GM23248 (cell line): ENCODE measurements around the gene MCM3. TPM values are rescaled to one million over a fixed set of nuclear protein-coding genes. Genes with fewer than 3 reads are reported as not detected.

Experiments
- DNase-seq: peaks from one replicate; pipeline ENCODE4 v3.0.0-alpha.2; 2015
- H2AFZ ChIP-seq: fragments of 200-600 bp; sonication (generic); 2 replicates; pipeline ENCODE4 v1.6.1; 2016; ENCODE audit warnings: antibody characterized with exemption
- H3F3A ChIP-seq: fragments of 200-600 bp; sonication (generic); 2 replicates; pipeline ENCODE4 v1.6.1; 2016; ENCODE audit warnings: mild to moderate bottlenecking, antibody characterized with exemption, mixed run types; ENCODE audit not compliant: insufficient read depth
- H3K27ac ChIP-seq: fragments of 200-600 bp; sonication (generic); 2 replicates; pipeline ENCODE4 v1.5.1; 2016; ENCODE audit warnings: mild to moderate bottlenecking
- H3K27me3 ChIP-seq: fragments of 200-600 bp; sonication (generic); replicated peaks from 2 replicates; pipeline ENCODE4 v1.6.1; 2016; ENCODE audit warnings: mild to moderate bottlenecking; ENCODE audit not compliant: insufficient read depth
- H3K36me3 ChIP-seq: fragments of 200-600 bp; sonication (generic); 2 replicates; pipeline ENCODE4 v1.6.1; 2016; ENCODE audit warnings: low read depth, mild to moderate bottlenecking
- H3K4me1 ChIP-seq: fragments of 200-600 bp; sonication (generic); 2 replicates; pipeline ENCODE4 v1.6.1; 2016; ENCODE audit warnings: mild to moderate bottlenecking; ENCODE audit not compliant: insufficient read depth
- H3K4me2 ChIP-seq: fragments of 200-600 bp; sonication (generic); one replicate; pipeline ENCODE4 v1.6.1; 2016; ENCODE audit warnings: mild to moderate bottlenecking; ENCODE audit not compliant: unreplicated experiment
- H3K4me3 ChIP-seq: fragments of 200-600 bp; sonication (generic); 2 replicates; pipeline ENCODE4 v1.5.1; 2016; ENCODE audit warnings: mild to moderate bottlenecking
- H3K79me2 ChIP-seq: fragments of 200-600 bp; sonication (generic); 2 replicates; pipeline ENCODE4 v1.6.1; 2016; ENCODE audit warnings: mild to moderate bottlenecking; ENCODE audit not compliant: insufficient read depth
- H3K9ac ChIP-seq: fragments of 200-600 bp; sonication (generic); 2 replicates; pipeline ENCODE4 v1.6.1; 2016; ENCODE audit warnings: mild to moderate bottlenecking
- H3K9me2 ChIP-seq: fragments of 200-600 bp; sonication (generic); 2 replicates; pipeline ENCODE4 v1.6.1; 2016; ENCODE audit warnings: mixed run types, mild to moderate bottlenecking, moderate library complexity; ENCODE audit not compliant: insufficient read depth
- H3K9me3 ChIP-seq: fragments of 200-600 bp; sonication (generic); one replicate; pipeline ENCODE4 v1.6.1; 2017; ENCODE audit warnings: low read depth
- H4K20me1 ChIP-seq: fragments of 200-600 bp; sonication (generic); 2 replicates; pipeline ENCODE4 v1.6.0; 2016; ENCODE audit not compliant: insufficient read depth
- EZH2 ChIP-seq: fragments of 200-600 bp; sonication (generic); IDR thresholded peaks from 2 replicates; pipeline ENCODE4 v1.6.1; 2018; ENCODE audit warnings: antibody characterized with exemption, mild to moderate bottlenecking; ENCODE audit not compliant: insufficient read depth, poor library complexity, severe bottlenecking
- EZH2phosphoT487 ChIP-seq: fragments of 200-600 bp; sonication (generic); IDR thresholded peaks from 2 replicates; pipeline ENCODE4 v1.6.1; 2018; ENCODE audit warnings: antibody characterized with exemption, moderate library complexity, mild to moderate bottlenecking, low read depth; ENCODE audit not compliant: insufficient read depth
- WGBS, 2 experiments: methylation state at CpG; one replicate each; pipeline ENCODE4 v1.1.6; 2015 to 2017; ENCODE audit warnings: low lambda C conversion rate in 2 of 2, low coverage in 1 of 2; ENCODE audit errors: missing lambda C conversion rate in 2 of 2; 5-methylcytosine and 5-hydroxymethylcytosine counted together
- in situ Hi-C: fragments of 300-500 bp; cut with MboI; formaldehyde crosslinking; loops from 2 replicates; pipeline ENCODE4 v1.15.0; 2020
- polyA plus RNA-seq: library from polyadenylated mRNA; unstranded; fragments of >200 nt; fragmentation: Nextera tagmentation; extraction: Ambion mirVana; gene quantifications from 2 replicates; pipeline ENCODE4 v1.2.1, GENCODE V29; 2016
- total RNA-seq: library from RNA; depleted of rRNA; stranded (reverse); fragments of >200 nt; shearing (Covaris generic); gene quantifications from 2 replicates; pipeline ENCODE4 v1.2.3, GENCODE V29; 2014

The MCM3 gene
- total and polyA plus RNA-seq, 2 experiments from 2014 or later = 29.8 to 41.8 TPM

DNA sequence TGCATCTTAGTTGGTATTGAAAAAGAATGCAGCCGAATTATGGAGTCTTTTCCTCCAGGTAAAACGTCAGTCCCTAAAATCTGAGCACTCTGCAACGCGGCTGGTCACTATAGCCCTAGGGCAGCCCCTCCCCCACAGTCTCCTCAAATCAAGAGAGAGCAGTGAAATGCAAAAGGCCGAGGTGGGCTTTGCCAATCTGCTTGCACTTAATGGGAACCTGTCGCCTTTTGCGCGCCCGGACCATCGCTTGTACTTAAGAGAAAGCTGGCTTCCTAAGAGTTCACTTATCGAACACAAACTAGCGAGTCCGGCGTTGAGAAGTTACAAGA is 447 bp downstream of the MCM3 start:
- peak overlapping the region; percentile 95 for H2AFZ ChIP-seq
- no peaks in the 10 kb centered on the region for H4K20me1 ChIP-seq
- TF ChIP-seq EZH2phosphoT487 (no peak), EZH2 (no peak)
- H3K27ac ChIP-seq = peak overlapping the region; percentile 41
- H3K4me3 ChIP-seq = peak overlapping the region; percentile 81
- in situ Hi-C loops = no loop called here
- H3K4me1 ChIP-seq = peaks cover 9% of the 10 kb centered on the region; the same call in 1 of the 2 replicates
- H3K9me3 ChIP-seq = no peaks in the 10 kb centered on the region
- H3K9ac ChIP-seq = peak overlapping the region; percentile 83
- peaks cover 18% of the 10 kb centered on the region for H3F3A ChIP-seq
- 1 to 3% methylated on average over 12 to 14 of the region's 14 CpGs for WGBS, 2 experiments
- peak overlapping the region; percentile 88 for H3K4me2 ChIP-seq
- peaks cover 23% of the 10 kb centered on the region for H3K36me3 ChIP-seq
- H3K9me2 ChIP-seq = no peaks in the 10 kb centered on the region
- peaks cover 26% of the 10 kb centered on the region for H3K79me2 ChIP-seq
- no peaks in the 10 kb centered on the region for H3K27me3 ChIP-seq
- DNase-seq = peak; percentile 63

DNA sequence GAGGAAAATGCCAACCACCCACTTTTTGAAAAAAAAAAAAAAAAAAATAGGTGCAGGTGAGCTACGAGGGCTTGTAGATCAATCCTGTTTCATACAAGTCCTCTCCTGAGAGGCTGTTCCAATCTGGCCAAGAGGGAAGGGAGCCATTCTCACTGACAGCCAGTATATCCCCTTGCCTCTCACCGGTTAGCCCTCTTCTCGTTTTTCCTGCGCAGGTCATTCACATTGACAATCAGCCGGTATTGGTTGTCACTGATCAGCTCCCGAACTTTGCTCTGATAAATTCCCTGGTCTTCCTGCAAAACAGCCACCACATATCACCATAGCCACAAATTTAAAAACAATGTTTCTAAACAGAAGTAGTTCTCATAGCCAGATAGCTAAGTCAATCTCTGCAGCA is 1.4 kb downstream of the MCM3 start:
- no peak for TF ChIP-seq EZH2
- TF ChIP-seq EZH2phosphoT487 = no peak
- in situ Hi-C loops = no loop called here
- no peaks in the 10 kb centered on the region for H3K27me3 ChIP-seq
- no peak for DNase-seq
- H3K36me3 ChIP-seq = peaks cover 23% of the 10 kb centered on the region
- peak overlapping the region; percentile 81 for H3K4me3 ChIP-seq
- peaks cover 26% of the 10 kb centered on the region for H3K79me2 ChIP-seq
- no peaks in the 10 kb centered on the region for H4K20me1 ChIP-seq
- peaks cover 9% of the 10 kb centered on the region; the same call in 1 of the 2 replicates for H3K4me1 ChIP-seq
- no peak overlapping the region for H3K27ac ChIP-seq
- H3K4me2 ChIP-seq = peak overlapping the region; percentile 88
- WGBS, 2 experiments = 61 to 66% methylated on average over 6 of the region's 6 CpGs
- H3K9me3 ChIP-seq = no peaks in the 10 kb centered on the region
- 0 out of 2 replicates have a peak overlapping the region, but pooled peaks have one; percentile 95 for H2AFZ ChIP-seq
- peak overlapping the region; percentile 83 for H3K9ac ChIP-seq
- H3K9me2 ChIP-seq = no peaks in the 10 kb centered on the region
- H3F3A ChIP-seq = peaks cover 18% of the 10 kb centered on the region

DNA sequence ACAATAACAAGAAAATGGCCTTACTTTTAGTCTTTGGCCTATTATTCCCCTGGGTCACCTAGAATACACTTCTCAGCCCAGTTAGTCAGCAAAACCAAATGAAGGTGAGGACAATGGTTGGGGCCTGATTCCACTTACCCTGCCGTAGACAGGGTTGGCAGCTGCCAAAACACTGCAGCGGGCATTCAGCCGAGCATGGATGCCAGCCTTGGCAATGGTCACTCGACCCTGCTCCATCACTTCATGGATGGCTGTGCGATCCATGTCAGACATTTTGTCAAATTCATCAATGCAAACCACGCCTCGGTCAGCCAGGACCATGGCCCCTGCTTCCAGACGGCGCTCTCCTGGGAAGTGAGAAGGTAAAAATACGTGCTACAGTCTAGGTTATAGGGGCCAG is 8.4 kb downstream of the MCM3 start:
- TF ChIP-seq EZH2phosphoT487 (no peak), EZH2 (no peak)
- Histone ChIP-seq H3K9me2 (no peaks in the 10 kb centered on the region), H3F3A (no peaks in the 10 kb centered on the region), H2AFZ (no peak overlapping the region), H3K9ac (no peak overlapping the region), H3K36me3 (peaks cover 14% of the 10 kb centered on the region), H3K27ac (no peak overlapping the region), H3K27me3 (no peaks in the 10 kb centered on the region), H3K4me2 (no peak overlapping the region), H3K4me1 (no peaks in the 10 kb centered on the region), H3K79me2 (0 out of 2 replicates have a peak, but pooled peaks cover 4% of the 10 kb centered on the region), H3K9me3 (no peaks in the 10 kb centered on the region), H4K20me1 (no peaks in the 10 kb centered on the region), H3K4me3 (no peak overlapping the region)
- in situ Hi-C loops = no loop called here
- DNase-seq = no peak
- WGBS, 2 experiments = 90 to 95% methylated on average over 10 of the region's 10 CpGs

DNA sequence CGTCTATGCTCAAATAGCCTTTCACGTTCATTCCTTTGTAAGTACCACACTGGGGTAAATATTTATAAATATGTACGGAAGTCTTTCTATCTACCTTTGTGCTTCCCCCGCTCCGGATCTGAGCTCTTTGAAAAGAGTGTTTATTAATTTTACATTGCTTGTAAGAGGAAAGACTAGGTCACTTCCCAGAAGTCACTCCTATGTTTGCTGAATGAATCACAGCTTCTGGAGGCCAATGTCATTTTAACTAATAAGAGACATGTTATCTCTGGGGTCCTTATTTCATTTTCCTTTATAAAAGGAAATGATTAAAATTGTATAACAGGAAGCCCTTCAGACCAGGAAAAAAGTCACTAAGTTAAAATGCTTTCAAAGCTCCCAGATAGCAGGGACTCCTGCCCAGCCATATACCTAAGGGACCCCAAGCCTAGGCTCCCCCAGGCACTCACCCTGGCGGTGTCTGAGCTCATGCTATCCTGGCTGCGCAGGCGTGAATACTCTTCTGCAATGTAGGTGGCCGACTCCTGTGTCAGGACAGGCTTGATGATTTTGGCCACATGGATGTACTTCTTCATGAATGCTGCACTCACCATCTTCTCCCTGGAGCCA is 12.6 kb downstream of the MCM3 start:
- Histone ChIP-seq H3K4me2 (no peak overlapping the region), H3K36me3 (peaks cover 3% of the 10 kb centered on the region; the same call in 1 of the 2 replicates), H3K27ac (no peak overlapping the region), H3K4me1 (no peaks in the 10 kb centered on the region), H3F3A (no peaks in the 10 kb centered on the region), H3K9ac (no peak overlapping the region), H3K9me3 (no peaks in the 10 kb centered on the region), H4K20me1 (no peaks in the 10 kb centered on the region), H3K9me2 (no peaks in the 10 kb centered on the region), H3K27me3 (no peaks in the 10 kb centered on the region), H3K79me2 (no peaks in the 10 kb centered on the region), H3K4me3 (no peak overlapping the region), H2AFZ (no peak overlapping the region)
- 95 to 99% methylated on average over 9 of the region's 9 CpGs for WGBS, 2 experiments
- DNase-seq = no peak
- in situ Hi-C loops = no loop called here
- TF ChIP-seq EZH2phosphoT487 (no peak), EZH2 (no peak)
